Left renal cortex interstitium (tissue), 4 donors: ENCODE measurements around the gene TRPC6. TPM values are rescaled to one million over a fixed set of nuclear protein-coding genes. Genes with fewer than 3 reads are reported as not detected.

ENCODE experiments used
- DNase-seq, 4 donors: peaks; one replicate each; pipeline ENCODE4 v3.0.0-alpha.2; 2013; ENCODE audit warnings: low read depth in 4 of 4, low spot score in 2 of 4, missing footprints in 1 of 4
- polyA plus RNA-seq, 4 donors: library from polyadenylated mRNA; unstranded; fragments of 120-200 nt; gene quantifications; one replicate each; pipeline ENCODE4 v1.2.1, GENCODE V29; 2013; ENCODE audit not compliant: insufficient read length in 4 of 4

Gene TRPC6
- polyA plus RNA-seq, 4 donors, result 6.6 to 9.3 (median 8.1) TPM

GRCh38 chr11:101407324-101407723 is 176.5 kb downstream of the TRPC6 start:
- DNase-seq, result no peak
